Measurements from ENCODE around the gene FAM13A. TPM values are rescaled to one million over a fixed set of nuclear protein-coding genes. Genes with fewer than 3 reads are reported as not detected.
"Not testable (repeated sequence)": the region's sequence is repeated elsewhere in the genome, so short reads cannot be mapped to it uniquely, and the experiment has no call there.

Gene FAM13A
- total and polyA plus RNA-seq, 2 experiments from 2014 or later, result 23.3 to 43.8 TPM

GRCh38 chr4:89009761-89010369, 47.1 kb downstream of the FAM13A start:
- Histone ChIP-seq H3K36me3 (peaks cover 20% of the 10 kb centered on the region), H3K9me3 (ENCODE audit: low read depth) (no peaks in the 10 kb centered on the region), H3K4me1 (ENCODE audit: low read depth) (no peaks in the 10 kb centered on the region), H3K27ac (no peak overlapping the region), H3K4me3 (no peak overlapping the region), H3K27me3 (no peaks in the 10 kb centered on the region)
- TF ChIP-seq CTCF (IDR thresholded peaks at IDR 0.05; ENCODE audit: low read depth, low read length), result no peak
- no peak for DNase-seq (ENCODE audit: low read depth in 1 of 2, low spot score in 1 of 2)

GRCh38 chr4:89009115-89009514, 47.9 kb downstream of the FAM13A start:
- DNase-seq (ENCODE audit: low read depth in 1 of 2, low spot score in 1 of 2), result no peak
- H3K27ac ChIP-seq, result no peak overlapping the region
- no peaks in the 10 kb centered on the region for H3K9me3 ChIP-seq (ENCODE audit: low read depth)
- no peaks in the 10 kb centered on the region for H3K27me3 ChIP-seq
- H3K4me1 ChIP-seq (ENCODE audit: low read depth), result no peaks in the 10 kb centered on the region
- TF ChIP-seq CTCF (IDR thresholded peaks at IDR 0.05; ENCODE audit: low read depth, low read length), result no peak
- peaks cover 18% of the 10 kb centered on the region for H3K36me3 ChIP-seq
- no peak overlapping the region for H3K4me3 ChIP-seq

GRCh38 chr4:89008166-89008565, 48.8 kb downstream of the FAM13A start:
- peaks cover 15% of the 10 kb centered on the region for H3K36me3 ChIP-seq
- no peaks in the 10 kb centered on the region for H3K27me3 ChIP-seq
- H3K4me1 ChIP-seq (ENCODE audit: low read depth), result no peaks in the 10 kb centered on the region
- H3K27ac ChIP-seq, result no peak overlapping the region
- no peaks in the 10 kb centered on the region for H3K9me3 ChIP-seq (ENCODE audit: low read depth)
- H3K4me3 ChIP-seq, result no peak overlapping the region
- DNase-seq (ENCODE audit: low read depth in 1 of 2, low spot score in 1 of 2), result no peak
- TF ChIP-seq CTCF (IDR thresholded peaks at IDR 0.05; ENCODE audit: low read depth, low read length), result no peak

GRCh38 chr4:89007338-89007939, 49.5 kb downstream of the FAM13A start:
- TF ChIP-seq CTCF (IDR thresholded peaks at IDR 0.05; ENCODE audit: low read depth, low read length), result no peak
- H3K27me3 ChIP-seq, result no peaks in the 10 kb centered on the region
- no peak overlapping the region for H3K4me3 ChIP-seq
- no peak for DNase-seq (ENCODE audit: low read depth in 1 of 2, low spot score in 1 of 2)
- H3K9me3 ChIP-seq (ENCODE audit: low read depth), result no peaks in the 10 kb centered on the region
- H3K36me3 ChIP-seq, result peaks cover 15% of the 10 kb centered on the region
- H3K4me1 ChIP-seq (ENCODE audit: low read depth), result peaks cover 4% of the 10 kb centered on the region
- no peak overlapping the region for H3K27ac ChIP-seq

GRCh38 chr4:89006307-89006706, 50.7 kb downstream of the FAM13A start:
- Histone ChIP-seq H3K27me3 (no peaks in the 10 kb centered on the region), H3K9me3 (ENCODE audit: low read depth) (no peaks in the 10 kb centered on the region), H3K36me3 (peaks cover 10% of the 10 kb centered on the region), H3K4me3 (no peak overlapping the region), H3K4me1 (ENCODE audit: low read depth) (peaks cover 16% of the 10 kb centered on the region), H3K27ac (no peak overlapping the region)
- TF ChIP-seq CTCF (IDR thresholded peaks at IDR 0.05; ENCODE audit: low read depth, low read length), result no peak
- DNase-seq (ENCODE audit: low read depth in 1 of 2, low spot score in 1 of 2), result no peak

- H3K36me3 ChIP-seq; H3K4me3 ChIP-seq; DNase-seq (ENCODE audit: low read depth in 1 of 2, low spot score in 1 of 2); H3K9me3 ChIP-seq (ENCODE audit: low read depth); H3K27ac ChIP-seq; H3K27me3 ChIP-seq: not testable (repeated sequence)
- peaks cover 17% of the 10 kb centered on the region for H3K4me1 ChIP-seq (ENCODE audit: low read depth)
These were observed 51.9 kb downstream of the FAM13A start for GRCh38 chr4:89005066-89005465.

Data from cardiac muscle cell (in vitro differentiated cells and primary cell).